GM12801 (cell line): Measurements from ENCODE around the gene H2AZ2.

ENCODE experiments used
- TF ChIP-seq, protein P1 (sequence below): IDR thresholded peaks from one replicate; pipeline ENCODE4 v1.5.1; 2011; ENCODE audit warnings: control low read depth; ENCODE audit not compliant: insufficient read length; ENCODE audit errors: extremely low read depth

H2AZ2 gene

DNA sequence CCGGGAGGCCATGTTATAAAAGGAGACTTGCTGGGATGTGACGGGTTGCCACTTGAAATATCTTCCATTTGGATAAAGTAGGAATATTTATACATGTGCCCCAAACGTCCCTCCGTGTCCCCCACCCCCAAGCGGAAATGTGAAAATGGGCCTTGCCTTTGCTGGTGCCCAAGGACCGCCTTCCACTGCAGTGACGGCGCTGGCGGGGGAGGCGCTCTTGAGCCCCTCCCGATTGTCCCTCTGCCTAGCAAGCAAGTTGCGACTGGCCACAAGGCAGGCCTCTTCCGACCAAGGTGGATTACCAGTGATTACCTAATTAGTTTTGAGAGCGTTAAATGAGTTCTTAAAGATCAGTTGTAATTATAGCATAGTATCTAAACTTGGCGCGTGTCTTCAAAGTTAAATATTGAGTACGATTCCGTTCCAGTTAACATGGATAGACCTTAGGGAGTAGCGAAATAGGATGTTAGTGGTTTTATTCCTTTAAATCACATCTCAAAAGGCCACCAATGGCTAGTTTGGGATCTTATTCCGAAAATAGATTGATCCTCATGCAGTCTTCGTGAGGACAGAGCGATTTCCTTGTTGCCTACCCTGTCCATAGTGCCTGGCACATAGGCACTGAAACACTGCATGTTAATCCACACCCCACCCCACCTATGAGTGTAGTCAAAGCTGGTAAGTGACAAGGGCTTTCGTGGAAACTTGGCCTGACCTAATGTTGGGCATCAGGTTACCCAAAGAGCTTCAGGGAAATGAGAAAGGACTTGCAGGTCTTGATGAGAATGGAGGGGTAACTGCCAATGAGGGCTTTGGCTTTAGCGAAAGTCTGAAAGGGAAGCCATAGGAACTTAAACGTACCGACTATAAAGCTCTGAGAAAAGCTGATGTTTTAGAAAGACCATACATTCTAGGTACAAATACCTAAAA lies 50.3 kb downstream of the H2AZ2 start:
- TF ChIP-seq, protein P1, sequence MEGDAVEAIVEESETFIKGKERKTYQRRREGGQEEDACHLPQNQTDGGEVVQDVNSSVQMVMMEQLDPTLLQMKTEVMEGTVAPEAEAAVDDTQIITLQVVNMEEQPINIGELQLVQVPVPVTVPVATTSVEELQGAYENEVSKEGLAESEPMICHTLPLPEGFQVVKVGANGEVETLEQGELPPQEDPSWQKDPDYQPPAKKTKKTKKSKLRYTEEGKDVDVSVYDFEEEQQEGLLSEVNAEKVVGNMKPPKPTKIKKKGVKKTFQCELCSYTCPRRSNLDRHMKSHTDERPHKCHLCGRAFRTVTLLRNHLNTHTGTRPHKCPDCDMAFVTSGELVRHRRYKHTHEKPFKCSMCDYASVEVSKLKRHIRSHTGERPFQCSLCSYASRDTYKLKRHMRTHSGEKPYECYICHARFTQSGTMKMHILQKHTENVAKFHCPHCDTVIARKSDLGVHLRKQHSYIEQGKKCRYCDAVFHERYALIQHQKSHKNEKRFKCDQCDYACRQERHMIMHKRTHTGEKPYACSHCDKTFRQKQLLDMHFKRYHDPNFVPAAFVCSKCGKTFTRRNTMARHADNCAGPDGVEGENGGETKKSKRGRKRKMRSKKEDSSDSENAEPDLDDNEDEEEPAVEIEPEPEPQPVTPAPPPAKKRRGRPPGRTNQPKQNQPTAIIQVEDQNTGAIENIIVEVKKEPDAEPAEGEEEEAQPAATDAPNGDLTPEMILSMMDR, result no peak

DNA sequence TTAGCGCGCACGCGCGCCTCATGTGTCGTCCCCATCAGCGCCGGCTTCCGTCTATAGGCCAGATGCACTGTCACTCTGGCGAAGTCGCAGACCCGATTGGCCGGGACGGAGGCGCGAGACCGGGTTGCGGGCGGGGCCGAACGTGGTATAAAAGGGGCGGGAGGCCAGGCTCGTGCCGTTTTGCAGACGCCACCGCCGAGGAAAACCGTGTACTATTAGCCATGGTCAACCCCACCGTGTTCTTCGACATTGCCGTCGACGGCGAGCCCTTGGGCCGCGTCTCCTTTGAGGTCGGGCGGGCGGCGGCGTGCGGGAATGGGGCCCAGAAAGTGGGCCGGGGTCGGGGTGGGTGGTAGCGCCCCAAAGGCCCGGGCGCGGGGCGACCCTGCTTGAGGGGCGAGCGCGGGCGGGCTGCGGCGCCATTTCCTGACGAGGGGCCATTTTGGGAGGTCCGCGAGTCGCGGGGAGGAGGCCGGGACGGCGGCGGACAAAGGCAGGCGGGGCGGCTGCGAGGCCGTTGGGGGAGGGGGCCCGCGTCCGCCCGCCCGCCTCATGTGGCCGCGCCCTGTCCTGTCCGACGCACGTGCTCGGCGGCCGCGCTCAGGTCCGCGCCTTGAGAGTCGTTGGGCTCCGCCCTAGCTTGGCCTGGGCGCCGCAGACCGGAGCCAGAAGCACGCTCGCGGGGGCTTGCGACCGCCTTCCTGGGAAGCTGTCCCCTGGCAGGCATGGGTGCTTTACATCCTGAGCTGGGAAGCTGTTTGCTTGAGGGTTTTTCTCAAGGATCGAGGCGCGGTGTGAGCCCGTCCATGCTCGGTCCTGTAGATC lies 51.2 kb downstream of the H2AZ2 start, which contains the start of gene PPIA:
Gene PPIA, plus strand, starts transcription at position 178 of the 825 bp plus-strand sequence. Its CDS starts 44 bp downstream, at position 222.
- TF ChIP-seq, protein P1, result no peak

DNA sequence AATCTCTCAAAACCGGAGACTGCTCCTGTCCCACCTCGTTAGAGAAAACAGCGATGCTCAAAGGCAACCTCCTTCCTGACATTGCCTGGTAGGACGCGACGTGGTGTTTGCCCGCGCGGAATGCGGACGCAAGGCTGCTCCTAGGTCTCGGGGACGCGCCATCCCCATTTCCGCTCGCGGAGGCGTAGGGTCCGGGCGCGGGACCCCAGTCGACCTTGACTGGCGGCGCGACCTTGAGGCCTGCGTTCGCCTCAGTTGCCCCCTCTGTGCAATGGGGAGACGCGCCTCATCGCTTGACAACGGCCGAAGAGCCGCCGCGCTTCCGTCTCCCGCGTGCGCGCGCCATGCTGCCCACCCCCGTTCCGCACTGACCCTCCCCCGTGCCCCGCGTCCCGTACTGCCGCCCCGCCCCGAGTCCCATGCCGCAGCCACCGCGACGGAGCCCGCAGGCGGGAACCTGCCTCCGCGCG lies 51.8 kb downstream of the H2AZ2 start:
- TF ChIP-seq, protein P1, result no peak

GRCh38 chr7:44794331-44794730 lies 53.6 kb downstream of the H2AZ2 start:
- TF ChIP-seq, protein P1, result no peak

DNA sequence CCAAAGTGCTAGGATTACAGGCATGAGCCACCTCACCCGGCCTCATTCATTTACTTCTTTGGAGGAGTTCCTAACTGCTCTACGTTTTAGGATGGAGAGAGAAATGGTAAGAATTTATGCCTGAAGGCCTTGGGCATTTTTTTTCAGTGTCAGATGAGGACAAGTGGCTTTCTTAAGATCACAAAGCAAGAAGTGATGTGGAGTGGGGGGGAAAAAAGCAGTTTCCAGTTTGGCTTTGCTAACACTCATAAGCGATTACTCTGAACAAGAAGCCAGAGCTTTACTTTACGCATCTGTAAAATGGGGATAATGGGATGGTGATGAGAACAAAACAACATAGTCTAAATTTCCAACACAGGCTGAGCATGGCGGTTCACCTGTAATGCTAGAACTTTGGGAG lies 54.0 kb downstream of the H2AZ2 start:
- TF ChIP-seq, protein P1, result no peak

DNA sequence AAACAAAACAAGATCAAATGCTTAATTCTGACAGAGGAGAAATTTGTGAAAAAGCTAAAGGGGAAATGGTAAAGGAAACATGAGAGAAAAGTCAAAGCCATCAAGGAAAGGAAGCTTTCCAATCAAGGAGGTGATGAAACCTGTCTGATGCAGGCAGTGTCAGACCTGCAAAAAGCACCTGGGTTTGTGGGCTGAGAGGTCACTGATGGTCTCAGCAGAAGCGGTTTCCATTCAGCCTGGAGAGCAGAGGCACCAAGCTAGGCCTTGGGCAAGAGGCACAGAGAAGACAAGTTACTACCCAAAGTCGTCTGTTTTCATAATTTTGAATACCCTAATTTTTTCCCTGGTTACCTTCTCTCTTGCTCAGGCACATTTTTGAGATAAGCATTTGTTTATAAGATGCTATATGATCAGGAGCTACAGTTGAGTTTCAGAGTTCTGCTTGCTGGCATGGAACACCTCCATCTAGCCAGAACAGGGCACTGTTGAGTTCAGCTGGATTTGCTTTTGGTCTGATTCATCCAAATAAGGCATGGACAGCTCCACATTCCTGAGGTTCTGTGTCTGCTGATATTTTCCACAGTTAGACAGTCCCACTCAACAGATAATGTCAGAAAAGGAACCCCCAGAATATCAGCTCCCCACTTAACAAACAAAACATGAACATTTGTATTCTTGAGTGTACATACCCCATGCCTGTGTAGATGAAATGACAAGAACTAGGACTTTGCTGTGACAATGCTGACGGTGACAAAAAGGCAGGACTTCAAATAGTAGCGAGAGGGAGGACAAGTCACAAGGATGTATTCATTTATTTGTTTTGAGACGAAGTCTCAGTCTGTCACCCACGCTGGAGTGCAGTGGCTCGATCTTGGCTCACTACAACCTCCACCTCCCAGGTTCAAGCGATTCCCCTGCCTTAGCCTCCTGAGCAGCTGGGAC lies 56.3 kb downstream of the H2AZ2 start:
- TF ChIP-seq, protein P1, result no peak
